ENCODE results near the gene LKAAEAR1. TPM values are rescaled to one million over a fixed set of nuclear protein-coding genes. Genes with fewer than 3 reads are reported as not detected.

The LKAAEAR1 gene
- total and polyA plus RNA-seq, 2 of the 13 experiments (the other 11 are each of a cell fraction or from before 2014, with no cell fraction given) = not detected

GRCh38 chr20:64079273-64080012 is 4.8 kb downstream of the LKAAEAR1 start, which contains the start of gene RGS19 (continued):
- TF ChIP-seq, protein P1, sequence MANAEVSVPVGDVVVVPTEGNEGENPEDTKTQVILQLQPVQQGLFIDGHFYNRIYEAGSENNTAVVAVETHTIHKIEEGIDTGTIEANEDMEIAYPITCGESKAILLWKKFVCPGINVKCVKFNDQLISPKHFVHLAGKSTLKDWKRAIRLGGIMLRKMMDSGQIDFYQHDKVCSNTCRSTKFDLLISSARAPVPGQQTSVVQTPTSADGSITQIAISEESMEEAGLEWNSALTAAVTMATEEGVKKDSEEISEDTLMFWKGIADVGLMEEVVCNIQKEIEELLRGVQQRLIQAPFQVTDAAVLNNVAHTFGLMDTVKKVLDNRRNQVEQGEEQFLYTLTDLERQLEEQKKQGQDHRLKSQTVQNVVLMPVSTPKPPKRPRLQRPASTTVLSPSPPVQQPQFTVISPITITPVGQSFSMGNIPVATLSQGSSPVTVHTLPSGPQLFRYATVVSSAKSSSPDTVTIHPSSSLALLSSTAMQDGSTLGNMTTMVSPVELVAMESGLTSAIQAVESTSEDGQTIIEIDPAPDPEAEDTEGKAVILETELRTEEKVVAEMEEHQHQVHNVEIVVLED (CRISPR knock-in tag; IDR thresholded peaks at IDR 0.05; ENCODE audit: borderline replicate concordance) = no peak
- TF ChIP-seq ZNF468 (CRISPR knock-in tag; IDR thresholded peaks at IDR 0.05) (no peak), ZNF782 (CRISPR knock-in tag; IDR thresholded peaks at IDR 0.05; ENCODE audit: borderline replicate concordance) (no peak; the same call in 1 of the 2 replicates), TFDP1 (CRISPR knock-in tag; IDR thresholded peaks at IDR 0.05; ENCODE audit: borderline replicate concordance) (no peak; the same call in 1 of the 2 replicates), EED (CRISPR knock-in tag; IDR thresholded peaks at IDR 0.05) (no peak), NCOA1 (CRISPR knock-in tag; IDR thresholded peaks at IDR 0.05) (0 out of 2 replicates have a peak, but pooled peaks have one; percentile 37), HMGXB4 (CRISPR knock-in tag; IDR thresholded peaks at IDR 0.05; ENCODE audit: borderline replicate concordance in 1 of 2, low read depth in 1 of 2) (peak in 1 of 2 experiments; percentile 65; a peak in 3 of 4 replicates), ZNF562 (CRISPR knock-in tag; IDR thresholded peaks at IDR 0.05; ENCODE audit: borderline replicate concordance) (no peak), ZFP1 (CRISPR knock-in tag; IDR thresholded peaks at IDR 0.05) (no peak), KLF12 (CRISPR knock-in tag; IDR thresholded peaks at IDR 0.05; ENCODE audit: borderline replicate concordance) (no peak), ZNF841 (CRISPR knock-in tag; IDR thresholded peaks at IDR 0.05; ENCODE audit: borderline replicate concordance) (no peak), TIGD3 (CRISPR knock-in tag; IDR thresholded peaks at IDR 0.05; ENCODE audit: borderline replicate concordance) (no peak), PATZ1 (CRISPR knock-in tag; IDR thresholded peaks at IDR 0.05) (peak; percentile 95), TAF1 (CRISPR knock-in tag; IDR thresholded peaks at IDR 0.05) (peak; percentile 24; the same call in 1 of the 2 replicates), ZNF354B (CRISPR knock-in tag; IDR thresholded peaks at IDR 0.05) (no peak), FIP1L1 (IDR thresholded peaks at IDR 0.05; ENCODE audit: borderline replicate concordance, insufficient read depth, low read depth, low read length) (no peak), ERF (CRISPR knock-in tag; IDR thresholded peaks at IDR 0.05) (no peak), ZNF589 (CRISPR knock-in tag; conservative IDR thresholded peaks at IDR 0.05) (no peak), ZNF720 (CRISPR knock-in tag; IDR thresholded peaks at IDR 0.05) (peak; percentile 67; the same call in 1 of the 2 replicates)
- TF ChIP-seq, protein P2, sequence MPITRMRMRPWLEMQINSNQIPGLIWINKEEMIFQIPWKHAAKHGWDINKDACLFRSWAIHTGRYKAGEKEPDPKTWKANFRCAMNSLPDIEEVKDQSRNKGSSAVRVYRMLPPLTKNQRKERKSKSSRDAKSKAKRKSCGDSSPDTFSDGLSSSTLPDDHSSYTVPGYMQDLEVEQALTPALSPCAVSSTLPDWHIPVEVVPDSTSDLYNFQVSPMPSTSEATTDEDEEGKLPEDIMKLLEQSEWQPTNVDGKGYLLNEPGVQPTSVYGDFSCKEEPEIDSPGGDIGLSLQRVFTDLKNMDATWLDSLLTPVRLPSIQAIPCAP (CRISPR knock-in tag; IDR thresholded peaks at IDR 0.05; ENCODE audit: low read depth) = no peak

Measured in HepG2 (cell line).